ENCODE measurements around the gene SLC12A5.

SLC12A5 gene

DNA sequence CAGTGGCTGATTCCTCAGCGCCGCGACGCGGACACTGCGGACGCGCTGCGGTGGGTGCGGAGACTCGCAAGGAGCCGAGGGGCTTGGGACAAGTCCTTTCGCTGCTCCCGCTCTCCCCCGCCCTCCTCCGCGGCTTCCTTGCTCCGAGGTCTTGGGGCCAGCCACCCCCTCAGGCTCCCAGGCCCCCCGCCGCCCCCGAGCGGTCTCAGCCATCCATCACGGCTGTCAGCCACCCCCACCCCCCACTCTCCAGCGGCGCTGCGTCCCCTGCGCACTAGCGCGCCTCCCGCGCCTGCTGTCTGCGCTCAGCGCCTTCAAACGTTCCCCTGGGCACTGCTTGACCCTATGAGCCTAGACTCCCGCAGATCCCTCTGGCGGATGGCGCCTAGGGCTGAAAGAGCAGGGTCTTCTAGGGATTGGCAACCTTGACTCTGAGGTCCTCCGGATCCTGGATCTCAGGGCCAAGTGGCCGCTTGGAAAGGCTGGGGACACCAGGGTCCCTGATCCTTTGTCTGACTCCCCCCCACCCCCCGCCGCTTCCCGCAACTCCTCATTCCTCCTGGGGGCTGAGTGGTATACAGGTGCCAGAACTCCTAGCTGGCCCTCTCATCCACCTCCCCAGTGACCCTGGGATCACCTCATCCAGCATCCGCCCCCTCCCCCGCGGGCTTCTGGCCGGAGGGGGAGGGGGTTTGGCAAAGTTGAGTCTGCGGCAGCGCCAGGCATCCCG, 1.4 kb downstream of the SLC12A5 start:
- DNase-seq, result no peak

DNA sequence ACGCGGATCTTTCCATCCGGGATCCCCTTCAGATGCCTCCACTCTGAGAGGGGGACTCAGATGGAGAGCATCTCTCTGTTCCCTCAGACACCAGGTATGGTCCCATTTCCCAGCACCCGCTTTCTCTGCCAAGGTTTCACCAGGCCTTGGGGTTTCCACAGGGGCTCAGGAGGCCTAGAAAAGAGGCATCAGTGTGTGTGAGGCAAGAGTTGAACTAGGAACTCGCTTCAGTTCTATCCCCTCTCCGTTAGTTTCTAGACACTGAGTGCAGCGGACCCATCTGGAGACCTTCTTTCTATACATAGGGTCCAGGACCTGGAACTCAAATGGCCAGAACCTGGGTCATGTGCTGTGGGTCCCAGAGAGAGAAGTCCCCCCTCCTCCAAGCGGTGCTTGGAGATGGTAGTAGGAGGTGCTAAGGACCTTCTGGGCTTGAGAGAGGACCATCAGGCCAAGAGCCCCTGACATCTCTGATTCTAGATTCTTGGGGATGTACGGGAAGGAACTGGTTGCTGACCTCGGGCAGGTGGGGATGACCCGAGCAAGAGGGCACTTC, 2.1 kb downstream of the SLC12A5 start:
- DNase-seq, result no peak

DNA sequence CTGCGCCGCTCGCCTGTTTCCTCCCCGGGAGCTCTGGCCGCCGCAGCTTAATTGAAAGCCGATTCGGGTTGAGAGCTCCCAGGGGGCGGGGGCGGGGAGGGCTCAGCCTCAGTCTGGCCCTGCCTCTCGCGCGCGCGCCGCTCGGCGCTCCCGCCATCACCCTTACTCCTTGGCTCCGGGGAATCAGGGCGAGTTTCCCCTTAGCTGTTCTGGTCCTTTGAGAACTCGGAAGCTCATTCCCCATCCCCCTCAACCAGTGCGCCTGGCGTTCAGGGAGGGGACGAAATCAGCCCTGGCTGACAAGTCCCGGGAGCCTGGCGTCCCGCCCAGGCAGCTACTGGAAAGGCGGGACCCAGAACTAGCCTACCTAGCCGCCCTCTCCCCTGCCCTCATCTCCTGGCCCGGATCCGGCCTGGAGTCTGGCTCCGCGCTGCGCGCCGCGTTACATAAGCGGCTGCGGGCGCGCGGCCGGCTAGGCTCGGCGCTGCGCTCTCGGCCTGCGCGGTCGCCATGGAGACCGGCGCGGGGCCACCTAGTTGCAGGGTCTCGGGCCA, 2.8 kb downstream of the SLC12A5 start:
- no peak for DNase-seq

GRCh38 chr20:46034039-46034438, 5.0 kb downstream of the SLC12A5 start:
- no peak for DNase-seq

DNA sequence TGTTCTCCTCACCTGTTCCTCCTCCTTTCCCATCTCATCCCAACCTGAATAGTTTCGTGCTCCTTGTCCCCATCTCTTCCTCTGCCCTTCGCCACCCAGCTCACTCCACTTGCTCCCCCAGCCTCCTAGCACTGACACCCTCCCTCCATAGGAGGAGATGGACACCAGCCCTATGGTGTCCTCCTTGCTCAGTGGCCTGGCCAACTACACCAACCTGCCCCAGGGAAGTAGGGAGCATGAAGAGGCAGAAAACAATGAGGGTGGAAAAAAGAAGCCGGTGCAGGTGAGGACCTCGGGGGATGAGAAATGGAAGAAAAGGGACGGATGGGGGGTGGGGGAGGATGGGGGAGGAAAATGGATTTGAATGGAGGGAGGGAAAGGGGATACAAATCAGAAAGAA, 6.2 kb downstream of the SLC12A5 start:
- DNase-seq, result no peak

DNA sequence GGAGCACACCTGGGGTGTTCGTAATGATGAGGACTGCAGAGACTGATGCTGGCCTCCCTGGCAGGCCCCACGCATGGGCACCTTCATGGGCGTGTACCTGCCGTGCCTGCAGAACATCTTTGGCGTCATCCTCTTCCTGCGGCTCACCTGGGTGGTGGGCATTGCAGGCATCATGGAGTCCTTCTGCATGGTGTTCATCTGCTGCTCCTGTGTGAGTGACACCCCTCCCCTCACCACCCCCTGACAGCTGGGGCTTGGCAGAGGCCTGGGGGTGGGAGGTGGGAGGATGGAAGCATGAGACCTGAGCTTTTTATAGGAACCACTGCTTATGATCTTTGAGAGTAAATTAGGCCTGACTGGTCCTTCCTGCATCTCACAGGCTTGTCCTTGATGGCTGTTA, 6.7 kb downstream of the SLC12A5 start:
- no peak for DNase-seq

GRCh38 chr20:46036370-46036769, 7.4 kb downstream of the SLC12A5 start:
- DNase-seq, result no peak

DNA sequence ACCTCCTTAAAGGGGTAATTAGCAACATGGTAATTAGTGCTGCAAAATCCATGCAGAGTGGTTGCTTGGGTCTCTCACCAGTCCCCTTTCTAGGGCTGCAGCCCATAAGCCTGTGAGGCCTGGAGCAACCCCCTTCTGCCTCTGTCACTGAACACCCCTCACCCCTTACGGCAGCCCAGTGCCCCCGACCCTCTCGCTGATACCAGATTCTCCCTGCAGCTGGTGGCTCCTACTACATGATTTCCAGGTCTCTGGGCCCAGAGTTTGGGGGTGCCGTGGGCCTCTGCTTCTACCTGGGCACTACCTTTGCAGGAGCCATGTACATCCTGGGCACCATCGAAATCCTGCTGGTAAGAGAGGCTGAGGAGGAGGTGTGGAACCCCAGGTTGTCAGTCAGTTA, 8.0 kb downstream of the SLC12A5 start:
- DNase-seq, result no peak

- peak; percentile 52 for DNase-seq
Measured at GRCh38 chr20:46040902-46041535, 12.0 kb downstream of the SLC12A5 start.

DNA sequence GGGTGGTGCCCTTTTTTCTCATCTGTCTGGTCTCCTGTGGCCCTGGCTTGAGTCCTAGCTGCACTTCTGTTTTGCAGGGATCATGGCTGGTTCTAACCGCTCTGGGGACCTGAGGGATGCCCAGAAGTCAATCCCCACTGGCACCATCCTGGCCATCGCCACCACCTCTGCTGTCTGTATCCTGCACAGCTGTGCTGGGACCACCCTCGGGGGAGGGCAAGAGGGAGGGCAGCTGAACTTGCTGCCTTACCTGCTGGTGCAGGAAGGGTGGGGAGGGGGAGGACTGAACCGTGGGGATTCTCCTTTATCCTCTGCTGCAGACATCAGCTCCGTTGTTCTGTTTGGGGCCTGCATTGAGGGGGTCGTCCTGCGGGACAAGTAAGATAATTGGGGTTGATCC, 14.5 kb downstream of the SLC12A5 start:
- no peak for DNase-seq

- DNase-seq, result no peak
Measured at GRCh38 chr20:46044896-46045295, 15.9 kb downstream of the SLC12A5 start.

GRCh38 chr20:46046588-46047310, 17.7 kb downstream of the SLC12A5 start:
- DNase-seq, result no peak

DNA sequence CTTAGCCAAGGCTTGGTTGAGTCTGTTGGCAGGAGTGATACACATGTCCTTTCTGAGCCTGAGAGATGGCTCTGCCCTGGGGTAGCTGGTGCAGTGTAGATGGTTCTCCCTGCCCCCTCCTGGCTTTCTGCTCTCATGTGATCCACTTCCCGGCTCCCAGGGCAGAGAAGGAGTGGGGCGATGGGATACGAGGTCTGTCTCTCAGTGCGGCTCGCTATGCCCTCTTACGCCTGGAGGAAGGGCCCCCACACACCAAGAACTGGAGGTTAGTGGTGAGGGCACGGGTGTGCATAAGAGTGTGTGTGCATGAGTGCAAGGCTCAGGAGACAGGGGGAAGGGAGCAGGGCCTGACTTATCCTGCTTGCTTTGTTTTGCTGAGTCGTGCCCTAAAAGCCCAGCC, 18.8 kb downstream of the SLC12A5 start:
- no peak for DNase-seq

DNA sequence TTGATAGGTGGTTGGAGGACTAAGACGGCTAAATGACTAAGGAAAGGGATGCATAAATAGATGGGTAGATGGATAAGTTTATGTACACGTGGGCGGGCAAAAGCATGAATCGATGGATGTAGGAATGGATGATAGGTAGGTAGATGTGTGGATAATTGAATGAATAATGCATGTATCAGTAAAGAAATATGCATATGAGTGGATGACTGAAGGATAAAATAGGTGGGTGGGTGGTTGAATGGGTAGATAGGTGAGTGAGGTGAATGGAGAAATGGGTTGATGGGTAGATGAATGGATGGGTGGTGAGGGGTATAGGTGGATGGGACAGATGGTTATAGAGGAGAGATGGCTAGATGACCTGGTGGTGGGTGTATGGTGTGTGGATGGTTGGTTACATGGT, 20.2 kb downstream of the SLC12A5 start:
- no peak for DNase-seq

- no peak for DNase-seq
Measured at GRCh38 chr20:46049815-46050214, 20.8 kb downstream of the SLC12A5 start.

GRCh38 chr20:46050444-46050843, 21.4 kb downstream of the SLC12A5 start:
- no peak for DNase-seq

DNA sequence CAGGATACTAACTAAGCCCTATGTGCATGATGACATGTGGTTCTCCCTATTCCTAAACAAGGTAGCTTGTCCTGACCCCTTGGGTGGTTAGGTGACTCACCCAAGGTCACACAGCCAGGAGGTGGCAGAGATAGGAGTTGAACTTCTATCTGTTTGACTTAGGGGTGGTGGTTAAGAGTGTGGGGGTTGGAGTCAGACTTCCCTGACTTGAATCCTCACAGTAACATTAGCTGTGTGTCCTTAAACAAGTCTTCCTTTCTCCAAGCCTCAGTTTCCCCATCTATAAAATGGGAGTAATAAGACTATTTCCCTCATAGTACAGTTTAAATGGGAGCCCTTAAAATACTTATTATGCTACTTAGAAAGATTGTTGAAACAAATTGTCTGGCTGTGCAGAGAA, 21.9 kb downstream of the SLC12A5 start:
- DNase-seq, result no peak

- no peak for DNase-seq
Measured at GRCh38 chr20:46051556-46052308, 22.7 kb downstream of the SLC12A5 start.

GRCh38 chr20:46053416-46053815, 24.4 kb downstream of the SLC12A5 start:
- no peak for DNase-seq

DNA sequence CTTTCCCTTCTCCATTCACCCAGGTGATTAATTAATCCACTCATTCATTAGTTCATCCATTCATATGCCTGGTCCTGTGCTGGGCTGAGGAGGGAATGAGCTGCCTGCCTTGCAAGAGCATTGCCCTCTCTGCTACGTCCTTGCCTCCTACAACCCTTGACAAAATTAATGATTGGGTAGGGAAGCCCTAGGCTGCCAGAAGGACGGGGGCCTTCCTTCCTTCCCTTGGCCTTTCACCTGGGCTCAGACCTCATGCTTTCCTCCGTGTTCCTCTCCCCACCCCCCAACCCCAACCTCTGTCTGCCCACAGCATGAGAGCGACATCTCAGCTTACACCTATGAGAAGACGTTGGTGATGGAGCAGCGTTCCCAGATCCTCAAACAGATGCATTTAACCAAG, 25.6 kb downstream of the SLC12A5 start:
- no peak for DNase-seq

GRCh38 chr20:46055269-46055668, 26.3 kb downstream of the SLC12A5 start:
- no peak for DNase-seq

DNA sequence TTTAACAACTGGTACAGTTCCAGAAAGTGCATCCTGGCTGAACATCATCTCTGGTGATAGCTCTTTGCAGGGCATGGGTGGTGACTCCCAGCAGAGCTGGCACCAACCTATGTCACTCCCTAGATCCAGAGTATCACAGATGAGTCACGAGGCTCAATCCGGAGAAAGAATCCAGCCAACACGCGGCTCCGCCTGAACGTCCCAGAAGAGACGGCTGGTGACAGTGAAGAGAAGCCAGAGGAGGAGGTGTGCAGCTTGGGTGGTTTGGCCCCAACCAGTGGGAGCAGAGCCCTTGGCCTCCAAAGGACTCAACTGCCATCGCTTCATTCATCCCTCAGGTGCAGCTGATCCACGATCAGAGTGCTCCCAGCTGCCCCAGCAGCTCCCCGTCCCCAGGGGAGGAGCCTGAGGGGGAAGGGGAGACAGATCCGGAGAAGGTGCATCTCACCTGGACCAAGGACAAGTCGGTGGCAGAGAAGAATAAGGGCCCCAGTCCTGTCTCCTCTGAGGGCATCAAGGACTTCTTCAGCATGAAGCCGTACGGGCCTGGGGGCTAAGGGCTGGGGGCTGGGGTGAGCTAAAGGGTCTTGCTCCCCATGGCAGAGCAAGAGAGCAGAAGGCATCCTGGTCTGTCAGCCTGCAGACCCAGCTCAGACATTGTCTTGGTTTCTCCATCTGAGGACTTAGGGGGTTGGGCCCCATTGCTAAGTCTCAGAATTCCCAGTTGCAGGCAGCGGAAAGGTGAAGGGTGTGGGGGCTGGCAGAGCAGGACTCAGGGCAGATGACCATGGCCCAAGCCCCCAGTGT, 27.2 kb downstream of the SLC12A5 start:
- DNase-seq, result no peak

All from CD4-positive, alpha-beta T cell treated with Interleukin-17A for 4 hours (primary cell).